HL-60 (cell line): Measurements from ENCODE around the gene KDM4F.

Source experiments
- DNase-seq, 2 experiments: peaks; one replicate each; pipeline ENCODE4 v3.0.0-alpha.2; 2010 to 2020; ENCODE audit warnings: low read depth in 1 of 2, low spot score in 1 of 2
- H3K27ac ChIP-seq: fragments of 250-450 bp; sonication (Bioruptor Pico); replicated peaks from 2 replicates; pipeline ENCODE4 v1.5.1; 2020; ENCODE audit warnings: mild to moderate bottlenecking, moderate library complexity
- H3K27me3 ChIP-seq: fragments of 250-450 bp; sonication (Bioruptor Pico); 2 replicates; pipeline ENCODE4 v1.5.1; 2021; ENCODE audit warnings: mild to moderate bottlenecking, moderate library complexity; ENCODE audit not compliant: insufficient read depth, poor library complexity, severe bottlenecking
- H3K4me3 ChIP-seq: replicated peaks from 2 replicates; pipeline ENCODE4 v1.5.1; 2011; ENCODE audit warnings: mild to moderate bottlenecking, control low read depth, low read length; ENCODE audit not compliant: insufficient read depth
- CTCF ChIP-seq: IDR thresholded peaks from one replicate; pipeline ENCODE4 v1.5.1; 2011; ENCODE audit warnings: low read length, control low read depth, inconsistent platforms; ENCODE audit not compliant: insufficient read depth
- GABPA ChIP-seq: IDR thresholded peaks from 2 replicates; pipeline ENCODE4 v1.6.1; 2012; ENCODE audit warnings: low read depth
- POLR2AphosphoS5 ChIP-seq: IDR thresholded peaks from 2 replicates; pipeline ENCODE4 v1.6.1; 2012; ENCODE audit warnings: low read depth
- REST ChIP-seq: IDR thresholded peaks from 2 replicates; pipeline ENCODE4 v1.6.1; 2012; ENCODE audit warnings: low read depth; ENCODE audit not compliant: insufficient replicate concordance
- SPI1 ChIP-seq: IDR thresholded peaks from 2 replicates; pipeline ENCODE4 v1.6.1; 2012; ENCODE audit warnings: low read depth, mild to moderate bottlenecking, borderline replicate concordance

KDM4F gene

GRCh38 chr11:95088946-95089619 lies 39.9 kb downstream of the KDM4F start:
- H3K4me3 ChIP-seq, result peak overlapping the region; percentile 57
- DNase-seq, result peak in 1 of 2 experiments; percentile 56
- TF ChIP-seq GABPA (no peak), CTCF (no peak), POLR2AphosphoS5 (no peak), SPI1 (no peak), REST (no peak)
- H3K27me3 ChIP-seq, result peaks cover 11% of the 10 kb centered on the region
- peak overlapping the region; percentile 34; the same call in 1 of the 2 replicates for H3K27ac ChIP-seq

GRCh38 chr11:95089620-95090542 lies 40.7 kb downstream of the KDM4F start, which contains the start of gene ENDOD1:
ENDOD1 (plus strand) TSS chr11:95089846; CDS start chr11:95089928, 82 bp downstream.
- DNase-seq, result peak in 1 of 2 experiments; percentile 81
- peaks cover 11% of the 10 kb centered on the region for H3K27me3 ChIP-seq
- H3K4me3 ChIP-seq, result peak within 1 kb of the TSS; percentile 57
- H3K27ac ChIP-seq, result peak within 1 kb of the TSS; percentile 34; the same call in 1 of the 2 replicates
- TF ChIP-seq GABPA (no peak), REST (peak; percentile 42), SPI1 (0 out of 2 replicates have a peak, but pooled peaks have one; percentile 35)

GRCh38 chr11:95091663-95092180 lies 42.5 kb downstream of the KDM4F start:
- TF ChIP-seq CTCF, result no peak
- no peak for TF ChIP-seq POLR2AphosphoS5
- no peak for TF ChIP-seq REST
- TF ChIP-seq SPI1, result no peak
- TF ChIP-seq GABPA, result no peak
- H3K4me3 ChIP-seq, result no peak overlapping the region
- H3K27ac ChIP-seq, result no peak overlapping the region
- DNase-seq, result no peak
- H3K27me3 ChIP-seq, result peaks cover 11% of the 10 kb centered on the region
